ENCODE data around the gene FKBP1A.

Gene FKBP1A

DNA sequence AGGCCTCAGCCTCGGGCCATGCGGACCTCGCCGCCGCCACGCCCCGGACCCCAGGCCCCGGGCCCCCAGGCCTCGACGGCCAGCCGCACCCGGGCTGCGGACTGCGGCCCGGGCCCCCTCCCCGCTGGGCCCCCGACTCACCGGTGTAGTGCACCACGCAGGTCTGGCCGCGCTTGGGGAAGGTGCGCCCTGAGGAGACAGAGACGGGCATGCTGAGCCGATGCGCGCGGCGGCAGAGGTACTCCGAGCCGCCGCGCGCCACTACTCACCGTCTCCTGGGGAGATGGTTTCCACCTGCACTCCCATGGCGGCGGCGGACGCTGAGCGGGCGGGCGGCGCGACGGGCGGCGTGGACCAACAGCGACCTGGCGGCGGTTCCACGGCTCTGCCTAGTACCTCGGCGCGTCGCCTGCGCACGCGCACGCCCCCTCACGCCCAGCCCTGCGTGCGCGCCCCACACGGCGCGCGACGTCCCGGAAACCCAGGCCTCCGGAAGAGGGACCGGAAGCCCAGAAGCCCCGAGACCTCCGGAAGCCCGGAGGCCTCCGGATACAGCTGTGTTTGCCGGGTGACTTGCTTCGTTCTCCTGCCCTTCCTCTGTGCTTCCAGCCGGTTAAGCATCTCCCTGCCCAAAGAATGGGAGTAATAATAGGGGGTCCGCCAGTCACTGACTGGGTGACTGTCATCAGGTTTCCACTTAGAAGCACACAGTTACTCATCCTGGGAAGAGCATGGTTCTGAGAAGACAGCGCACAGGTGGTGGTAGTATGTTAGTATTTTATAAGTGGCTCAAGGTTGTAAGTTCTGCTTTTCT lies at the start of gene FKBP1A:
TSS of gene FKBP1A (minus strand) at position 362 of the 814 bp plus-strand sequence. CDS start at position 306, 56 bp downstream.
- peak; percentile 83 for DNase-seq

DNA sequence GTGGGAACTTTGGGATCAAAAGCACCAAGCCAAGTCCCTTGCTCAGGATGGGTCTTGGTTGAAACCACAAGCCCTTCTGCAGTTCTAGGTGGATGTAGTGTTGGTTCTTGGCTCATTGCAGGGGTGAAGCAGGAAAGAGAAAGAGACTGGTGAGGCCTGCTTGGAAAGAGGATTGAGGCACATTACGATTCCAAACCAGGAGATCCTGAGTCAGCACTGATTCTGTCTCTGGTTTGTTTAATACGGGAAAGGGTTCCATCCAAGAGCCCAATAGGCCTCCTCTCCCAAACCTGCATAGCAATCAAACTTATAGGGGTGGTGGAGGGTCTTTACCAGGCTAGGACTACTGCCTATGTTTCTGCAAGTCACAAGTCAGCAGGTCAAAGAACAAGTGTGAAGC lies 49.5 kb upstream of the FKBP1A start:
- no peak for DNase-seq

DNA sequence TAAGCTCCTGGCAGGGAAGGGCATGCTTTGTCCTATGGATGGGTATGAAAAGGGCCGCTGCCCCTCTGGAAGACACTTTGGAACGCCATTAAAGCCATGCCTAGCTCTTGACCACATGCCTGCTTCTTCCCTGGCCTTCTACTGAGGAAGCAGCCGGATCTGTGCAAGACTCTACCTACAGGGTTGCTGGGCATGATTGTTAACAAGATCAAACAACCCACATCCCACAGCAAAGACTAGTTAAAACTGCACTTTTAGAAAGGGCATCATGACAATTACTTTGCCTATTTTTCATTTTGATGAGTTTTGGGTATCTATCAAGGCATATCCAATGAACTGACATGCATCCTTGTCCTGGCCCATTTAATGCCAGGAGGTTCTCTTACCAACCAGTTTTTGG lies 48.3 kb upstream of the FKBP1A start:
- DNase-seq = no peak

DNA sequence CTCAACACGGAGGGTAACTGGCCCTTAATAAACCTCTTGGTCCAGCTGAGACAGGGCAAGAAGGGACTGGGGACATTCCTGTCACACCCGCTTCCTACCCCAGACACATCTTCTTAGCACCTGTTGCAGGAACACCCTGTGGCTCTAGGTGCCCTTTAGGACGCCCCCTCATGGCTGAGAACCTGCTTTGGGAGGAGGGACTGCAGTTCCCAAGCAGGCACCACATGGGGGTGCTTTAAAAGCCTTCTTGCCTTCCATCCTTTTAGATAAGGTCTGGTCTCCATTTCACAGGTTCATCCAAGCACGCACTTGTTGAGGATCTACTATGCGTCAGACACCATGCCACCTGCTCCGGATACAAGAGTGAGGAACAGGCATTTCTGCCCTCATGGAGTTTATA lies 47.2 kb upstream of the FKBP1A start:
- no peak for DNase-seq

DNA sequence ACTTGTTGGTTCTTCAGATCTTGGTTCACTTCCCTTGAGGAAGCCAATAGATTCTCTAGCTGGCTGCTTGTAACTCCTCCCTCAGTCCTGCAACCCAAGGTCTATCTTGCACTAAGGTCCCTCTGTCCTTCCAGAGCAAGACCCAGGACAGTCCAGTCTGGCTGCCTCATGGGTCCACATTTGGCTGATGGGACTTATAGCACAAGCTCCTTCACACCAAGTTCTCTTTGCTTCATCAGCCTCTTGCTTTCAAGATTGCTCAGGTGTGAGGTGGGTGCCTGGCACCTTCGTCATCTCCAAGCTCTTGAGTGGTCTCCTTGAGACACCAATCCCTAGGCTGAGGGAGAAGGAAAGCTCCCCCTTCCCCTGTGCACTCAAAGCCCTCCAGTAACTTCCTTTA lies 45.5 kb upstream of the FKBP1A start:
- DNase-seq = no peak

DNA sequence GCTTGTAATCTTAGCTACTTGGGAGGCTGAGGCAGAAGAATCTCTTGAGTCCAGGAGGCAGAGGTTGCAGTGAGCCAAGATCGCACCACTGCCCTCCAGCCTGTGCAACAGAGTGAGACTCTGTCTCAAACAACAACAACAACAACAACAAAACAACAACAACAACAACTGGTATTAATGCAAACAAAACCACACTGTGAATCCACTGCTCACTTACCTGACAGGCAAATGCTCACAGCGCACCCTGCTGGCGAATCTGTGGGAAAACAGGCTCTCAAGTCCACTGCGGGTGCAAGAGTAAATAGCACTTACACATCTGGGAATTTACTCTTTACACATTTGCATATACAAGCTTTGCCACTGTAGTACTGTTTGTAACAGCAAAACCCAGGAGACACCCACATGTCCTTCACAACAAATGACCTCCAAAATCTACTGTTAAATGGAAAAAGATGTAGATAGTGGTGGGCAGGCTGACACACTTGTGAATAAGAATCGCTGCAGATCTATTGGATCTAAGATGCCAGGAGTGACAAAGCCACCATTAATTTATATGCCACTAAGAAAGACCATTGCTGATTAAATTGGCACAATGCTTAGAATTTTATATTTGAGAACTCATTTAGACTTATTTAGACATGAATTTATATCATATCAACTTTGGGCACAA lies 44.5 kb upstream of the FKBP1A start:
- DNase-seq = peak; percentile 33

DNA sequence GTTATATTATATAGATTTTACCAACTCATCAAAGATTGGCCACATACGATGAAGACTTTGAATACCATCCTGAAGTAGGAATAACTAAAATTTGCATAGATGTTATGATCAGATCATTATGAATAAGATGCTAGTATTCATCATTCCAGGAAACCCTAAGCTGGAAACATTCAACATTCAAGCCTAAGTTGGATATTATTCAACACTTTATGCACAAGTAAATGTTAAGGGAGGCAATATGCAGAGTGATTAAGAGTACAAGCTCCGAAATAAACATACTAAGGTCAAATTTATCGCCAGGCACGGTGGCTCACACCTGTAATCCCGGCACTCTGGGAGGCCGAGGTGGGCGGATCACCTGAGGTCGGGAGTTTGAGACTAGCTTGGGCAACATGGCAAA lies 43.4 kb upstream of the FKBP1A start:
- DNase-seq = no peak

DNA sequence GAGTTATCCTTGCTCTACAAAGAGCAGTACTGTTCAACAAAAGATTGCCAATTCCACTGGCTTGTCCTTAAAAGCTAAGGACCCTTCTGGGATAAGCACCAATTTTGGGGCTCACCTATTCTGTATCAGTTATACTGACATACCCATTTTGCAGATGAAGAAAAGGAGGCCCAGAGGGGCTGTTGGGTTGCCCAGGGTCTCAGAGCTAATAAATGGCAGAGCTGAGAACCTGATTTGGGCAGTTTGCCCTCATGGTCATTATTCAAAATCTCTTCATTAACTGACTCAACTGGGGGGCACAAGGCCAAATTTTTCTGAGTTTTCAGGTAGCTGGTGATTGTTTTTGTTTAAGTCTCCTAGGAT lies 42.5 kb upstream of the FKBP1A start:
- DNase-seq = no peak

DNA sequence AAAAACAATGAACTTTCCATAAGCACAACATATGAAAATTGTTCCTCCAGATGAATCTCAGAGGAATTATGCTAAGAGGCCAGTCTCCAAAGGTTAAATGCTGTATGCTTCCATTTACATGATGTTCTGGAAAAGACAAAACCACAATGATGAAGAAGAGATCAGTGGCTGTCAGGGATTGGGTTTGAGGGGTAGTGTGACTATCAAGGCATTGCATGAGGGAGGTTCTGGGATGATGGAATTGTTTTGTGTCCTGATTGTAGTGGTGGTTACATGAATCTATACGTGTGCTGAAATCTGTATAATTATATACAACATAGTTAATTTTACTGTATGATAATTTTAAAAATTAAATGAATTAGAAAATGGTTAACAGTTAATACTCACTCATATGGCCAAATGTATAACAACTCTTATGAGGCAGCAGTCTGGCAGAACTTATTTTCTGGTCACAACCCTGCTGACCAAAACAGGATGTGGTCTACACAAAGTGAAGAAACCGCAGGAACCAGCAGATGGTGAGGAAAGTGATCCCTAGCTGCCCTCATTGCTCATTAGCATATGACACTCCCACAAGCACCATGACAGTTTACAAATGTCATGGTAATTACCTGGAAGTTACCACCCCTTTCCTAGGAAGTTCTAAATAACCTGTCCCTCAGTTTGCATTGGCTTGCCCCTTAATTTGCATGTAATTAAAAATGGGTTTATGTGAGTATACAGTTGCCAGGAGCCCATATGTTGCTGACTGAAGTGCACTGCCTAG lies 41.9 kb upstream of the FKBP1A start:
- peak; percentile 73 for DNase-seq

DNA sequence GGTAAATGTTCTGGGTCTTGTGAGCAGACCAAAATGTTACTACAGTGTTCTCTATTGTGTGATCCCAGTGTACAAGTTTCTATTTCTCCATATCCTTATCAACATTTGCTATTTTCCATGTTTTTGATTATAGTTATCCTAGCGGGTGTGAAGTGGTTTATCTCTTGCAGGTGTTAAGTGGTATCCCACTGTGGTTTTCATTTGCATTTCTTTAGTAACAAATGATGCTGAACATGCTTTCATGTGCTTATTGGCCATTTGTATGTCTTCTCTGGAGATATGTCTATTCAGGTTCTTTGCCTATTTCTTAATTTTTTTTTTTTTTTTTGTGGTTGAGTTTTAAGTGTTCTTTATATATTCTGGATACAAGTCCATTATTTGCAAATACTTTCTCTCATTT lies 38.3 kb upstream of the FKBP1A start:
- no peak for DNase-seq

DNA sequence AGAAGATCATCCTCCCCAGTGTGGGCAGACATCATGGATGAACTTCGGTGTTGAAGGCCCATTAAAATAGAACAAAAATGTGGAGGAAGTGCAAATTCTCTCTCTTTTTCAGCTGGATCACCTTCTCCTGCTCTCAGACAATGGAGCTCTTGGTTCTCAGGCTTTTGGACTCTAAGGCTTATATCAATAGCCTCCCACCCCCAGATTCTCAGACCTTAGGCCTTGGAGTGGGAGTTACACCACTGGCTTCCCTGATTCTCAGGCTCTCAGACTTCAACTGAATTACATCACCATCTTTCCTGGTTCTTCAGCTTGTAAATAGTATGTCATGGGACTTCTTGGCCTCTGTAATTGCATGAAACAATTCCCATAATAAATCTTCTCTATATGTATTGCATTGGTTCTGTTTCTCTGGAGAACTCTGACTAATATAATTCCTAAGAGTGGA lies 37.2 kb upstream of the FKBP1A start:
- no peak for DNase-seq

DNA sequence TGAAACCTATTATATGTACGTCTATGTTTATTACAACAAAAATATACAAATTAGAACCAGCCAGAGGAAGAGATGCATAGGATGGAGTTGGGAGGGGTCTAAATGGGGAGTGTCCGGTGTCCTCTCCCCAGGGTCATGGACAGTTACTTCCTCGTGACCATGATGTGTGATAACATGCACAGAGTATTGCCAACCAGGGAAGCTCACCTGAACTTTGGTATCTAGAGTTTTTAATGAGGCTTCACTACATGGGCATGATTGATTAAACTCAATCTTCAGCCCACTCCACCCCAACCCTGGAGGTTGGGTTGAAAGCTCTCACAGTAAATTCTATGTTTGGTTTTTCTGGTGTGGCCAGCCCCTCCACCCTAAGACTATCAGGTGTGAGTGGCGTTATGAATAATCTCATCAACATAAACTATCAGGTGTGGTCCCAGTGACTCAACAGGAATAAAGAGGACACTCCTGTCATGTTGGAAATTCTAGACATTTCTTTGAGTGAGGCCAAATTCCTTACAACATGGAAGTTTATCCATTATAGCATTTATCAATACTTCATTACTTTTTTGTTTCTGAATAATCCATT lies 36.4 kb upstream of the FKBP1A start:
- DNase-seq = no peak

DNA sequence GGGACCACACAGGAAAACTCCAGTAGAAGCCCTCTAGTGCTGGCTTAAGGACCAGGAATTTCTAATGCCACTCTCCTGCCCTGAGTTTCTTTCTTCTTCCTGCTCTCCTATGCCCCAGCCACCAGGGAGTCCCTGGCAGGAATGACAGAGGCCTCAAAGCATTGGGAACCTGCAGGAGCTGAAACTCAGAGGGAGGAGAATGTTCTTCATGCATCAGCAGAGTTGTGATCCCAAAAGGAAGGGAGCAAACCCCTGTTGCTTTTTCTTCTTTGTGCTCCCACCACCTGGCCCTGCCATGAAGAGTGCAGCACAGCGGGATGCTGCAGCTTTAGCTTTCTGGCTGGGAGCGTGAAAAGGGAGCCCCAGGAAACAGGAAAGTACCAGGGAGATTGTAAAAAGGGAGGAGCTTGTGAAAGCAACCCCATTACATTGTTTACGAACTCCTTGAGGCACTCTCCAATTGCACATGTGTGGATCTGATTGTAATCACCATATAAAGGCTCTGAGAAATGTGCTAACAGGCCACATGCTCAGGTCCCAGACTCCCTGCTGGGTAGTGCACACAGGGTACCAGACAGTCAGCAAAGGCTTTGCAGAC lies 34.7 kb upstream of the FKBP1A start:
- DNase-seq = no peak

DNA sequence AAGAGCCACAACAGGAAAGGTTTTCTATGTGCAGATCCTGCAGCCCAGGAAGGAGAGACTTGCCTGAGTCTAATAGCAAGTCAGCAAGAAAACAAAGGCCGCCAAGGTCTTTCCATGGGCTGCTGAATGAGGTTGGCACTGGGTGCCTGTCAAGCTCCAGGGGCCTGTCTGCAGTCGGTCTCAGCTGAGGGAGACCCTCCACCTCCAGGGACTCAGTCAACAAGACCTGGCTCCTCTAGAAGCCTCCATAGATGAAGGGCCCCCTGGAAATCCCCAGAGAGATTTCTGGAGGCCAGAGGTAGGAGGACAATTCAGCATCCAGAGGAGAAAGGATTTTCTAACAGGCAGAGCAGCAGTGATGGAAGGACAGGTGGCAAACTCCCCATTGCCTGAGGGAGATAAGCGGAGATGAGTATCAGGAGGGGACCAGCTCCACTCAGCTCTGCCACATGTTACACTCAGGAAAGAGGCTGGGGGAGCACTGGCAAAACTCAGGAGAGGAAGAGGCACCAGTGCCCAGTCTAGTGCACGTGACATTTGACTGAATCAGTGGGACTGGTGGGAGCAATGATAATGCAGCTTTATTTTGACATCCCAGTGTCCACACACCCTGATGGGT lies 33.5 kb upstream of the FKBP1A start:
- no peak for DNase-seq

DNA sequence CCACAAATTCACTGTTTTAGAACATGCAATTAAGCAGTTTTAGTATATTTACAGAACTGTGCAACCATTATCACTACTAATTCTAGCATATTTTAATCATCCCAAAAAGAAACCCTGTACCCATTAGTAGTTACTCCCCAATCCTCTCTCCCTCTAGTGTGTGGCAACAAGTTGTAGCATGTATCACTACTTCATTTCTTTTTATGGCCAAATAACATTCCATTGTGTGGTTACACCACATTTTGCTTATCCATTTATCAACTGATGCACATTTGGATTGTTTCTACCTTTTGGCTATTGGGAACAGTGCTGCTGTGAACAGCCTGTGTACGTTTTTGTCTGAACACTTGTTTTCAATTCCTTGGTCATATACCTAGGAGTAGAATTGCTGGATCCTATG lies 31.5 kb upstream of the FKBP1A start:
- DNase-seq = no peak

DNA sequence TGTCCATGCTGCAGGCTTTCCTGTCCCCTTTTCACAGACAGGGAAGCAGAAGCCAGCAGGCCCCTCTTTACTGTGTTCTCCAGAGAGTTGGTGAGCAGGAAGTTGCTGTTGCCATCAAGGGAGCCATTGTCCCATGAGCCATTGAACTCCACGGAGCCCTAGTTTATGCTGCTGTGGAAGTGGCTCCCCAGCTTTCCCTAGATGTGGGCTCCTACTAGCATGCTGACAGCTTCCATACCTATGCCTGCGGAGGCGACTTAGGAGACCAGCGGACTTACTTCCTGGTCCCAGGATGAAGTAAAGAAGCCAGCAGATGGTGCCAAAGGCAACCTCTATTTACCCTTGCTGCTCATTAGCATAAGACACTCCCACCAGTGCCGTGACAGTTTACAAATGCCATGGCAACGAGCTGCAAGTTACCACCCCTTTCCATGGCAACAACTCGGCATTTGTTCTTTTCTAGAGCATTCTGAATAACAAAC lies 30.8 kb upstream of the FKBP1A start:
- no peak for DNase-seq

DNA sequence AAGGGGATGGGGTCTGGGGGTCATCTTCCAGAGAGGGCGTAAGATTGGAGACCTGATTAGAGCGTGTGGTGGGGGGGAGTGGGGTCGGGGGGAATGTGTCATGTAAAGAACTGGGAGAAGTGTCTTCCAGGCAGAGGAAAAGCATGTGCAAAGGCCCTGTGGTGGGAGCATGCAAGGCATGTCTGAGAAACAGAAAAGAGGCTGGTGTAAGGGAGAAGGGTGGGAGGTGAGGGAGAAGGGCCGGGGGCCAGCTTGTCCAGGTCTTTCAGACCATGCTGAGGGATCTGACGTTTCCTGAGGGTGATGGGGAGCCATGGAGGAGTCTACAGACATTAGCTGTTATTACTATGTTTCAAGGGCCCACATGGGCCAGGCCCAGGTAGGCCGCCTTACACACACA lies 30.4 kb upstream of the FKBP1A start:
- DNase-seq = no peak

DNA sequence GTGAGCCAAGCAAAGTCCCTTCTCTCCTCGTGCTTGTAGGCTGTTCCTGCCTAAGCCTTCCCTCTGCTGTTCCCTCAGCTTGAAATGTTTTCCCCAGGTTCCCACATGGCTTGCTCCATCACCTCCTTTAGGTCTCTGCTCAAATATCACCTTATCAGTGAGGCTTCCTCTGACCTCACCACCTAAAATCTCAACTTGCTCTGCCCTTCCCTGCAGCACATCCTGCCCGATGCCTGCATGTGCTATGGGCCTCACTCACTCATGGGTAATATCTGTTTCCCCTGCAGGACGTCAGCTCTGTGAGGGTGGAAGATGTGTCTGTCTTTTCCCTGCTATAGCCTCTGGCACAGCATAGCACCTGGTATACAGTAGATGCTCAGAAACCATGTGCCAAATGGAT lies 29.9 kb upstream of the FKBP1A start:
- DNase-seq = no peak

DNA sequence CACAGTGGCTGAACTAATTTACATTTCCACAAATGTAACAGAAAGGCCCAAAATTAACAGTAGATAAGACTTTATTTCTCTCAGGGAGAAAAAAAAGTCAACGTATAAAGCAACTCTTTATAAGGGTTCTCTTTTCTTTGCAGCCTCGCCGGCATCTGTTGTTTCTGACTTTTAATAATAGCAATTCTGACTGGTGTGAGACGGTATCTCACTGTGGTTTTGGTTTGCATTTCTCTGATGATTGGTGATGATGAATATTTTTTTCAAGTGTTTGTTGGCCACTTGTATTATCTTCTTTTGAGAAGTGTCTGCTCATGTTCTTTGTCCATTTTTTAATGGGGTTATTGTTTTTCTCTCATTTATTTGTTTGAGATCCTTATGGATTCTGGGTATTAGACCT lies 27.2 kb upstream of the FKBP1A start:
- DNase-seq = no peak

DNA sequence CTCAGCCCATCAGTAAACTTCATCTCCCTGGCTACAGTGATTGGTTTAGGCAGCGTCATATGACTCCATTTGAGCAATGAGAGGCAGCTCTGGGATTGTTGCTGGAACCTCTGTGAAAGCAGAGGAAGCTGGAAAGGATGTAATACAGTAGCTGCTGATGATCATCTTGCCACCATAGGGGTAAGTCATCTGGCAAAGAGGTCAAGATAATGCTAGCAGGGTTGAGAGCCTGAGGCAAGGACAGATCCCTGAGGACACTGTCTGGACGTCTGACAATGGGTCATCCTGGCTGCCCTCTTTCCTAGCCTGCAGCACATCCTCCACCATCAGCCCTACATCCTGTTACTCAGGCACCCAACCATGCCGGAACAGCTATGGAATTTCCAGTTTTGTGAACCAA lies 25.5 kb upstream of the FKBP1A start:
- DNase-seq = no peak

DNA sequence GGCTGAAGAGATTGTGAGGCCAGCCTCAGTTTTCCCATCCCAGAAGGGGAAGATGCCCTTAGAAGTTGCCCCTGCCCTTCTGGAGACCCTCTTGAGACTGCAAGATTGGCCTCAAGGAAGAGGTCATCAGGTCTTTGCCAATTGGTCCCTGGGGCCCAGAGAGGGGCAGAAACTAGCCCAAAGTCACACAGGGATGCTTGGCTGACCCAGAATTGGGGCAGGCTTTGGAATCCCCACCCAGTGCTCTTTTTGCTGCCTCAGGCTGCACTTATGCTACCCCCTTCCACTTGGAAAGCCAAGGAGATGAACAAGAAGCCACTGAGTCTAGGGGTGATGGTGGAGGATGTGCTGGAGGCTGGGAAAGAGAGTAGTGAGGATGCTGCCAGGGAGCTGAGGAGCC lies 24.9 kb upstream of the FKBP1A start:
- no peak for DNase-seq

DNA sequence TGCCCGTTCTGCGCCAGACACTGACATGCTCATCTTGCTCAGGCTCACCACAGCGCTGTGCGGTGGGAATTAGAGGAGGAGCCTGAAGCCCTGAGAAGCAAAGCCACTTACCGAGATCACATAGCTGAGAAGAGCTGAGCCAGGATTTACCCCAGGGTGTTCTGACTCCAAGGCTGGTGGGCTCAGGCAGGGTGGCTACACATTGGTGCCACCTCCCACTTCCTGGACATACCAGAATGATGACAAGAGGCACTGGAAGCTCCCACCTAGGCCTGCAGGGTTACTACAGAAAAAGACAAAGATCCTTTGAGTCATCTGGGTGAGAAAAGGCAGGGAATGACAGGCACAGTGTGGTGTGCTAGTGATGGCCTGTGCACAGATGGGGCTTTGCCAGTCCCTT lies 24.4 kb upstream of the FKBP1A start:
- no peak for DNase-seq
